Limb (tissue), 2 donors: ENCODE measurements around the gene CKAP2.
"Not testable (repeated sequence)": the region's sequence is repeated elsewhere in the genome, so short reads cannot be mapped to it uniquely, and the experiment has no call there.

Source experiments
- DNase-seq, 2 donors: peaks; one replicate each; pipeline ENCODE4 v3.0.0-alpha.2; 2016; ENCODE audit errors: extremely low spot score in 2 of 2

The CKAP2 gene

GRCh38 chr13:52451135-52451804, 4.0 kb upstream of the CKAP2 start:
- no peak for DNase-seq

DNA sequence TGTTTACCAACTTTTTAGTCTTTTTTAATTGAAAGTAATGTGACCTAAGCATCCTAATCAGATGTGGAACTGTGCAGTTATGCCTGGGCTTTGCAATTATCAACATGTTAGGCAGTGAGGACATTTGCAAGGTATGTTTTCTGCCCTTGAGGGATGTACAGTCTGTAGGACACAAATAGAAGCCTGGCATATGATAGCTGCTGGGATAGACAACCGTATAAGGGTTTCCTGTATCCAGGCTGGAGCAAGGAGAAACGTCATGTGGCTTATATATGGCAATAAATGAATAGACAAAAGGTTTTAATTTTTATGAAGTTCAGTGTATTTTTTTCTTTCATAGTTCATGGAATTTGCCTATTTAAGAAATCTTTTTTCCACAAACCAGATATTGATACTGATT, 2.8 kb upstream of the CKAP2 start:
- no peak for DNase-seq

DNA sequence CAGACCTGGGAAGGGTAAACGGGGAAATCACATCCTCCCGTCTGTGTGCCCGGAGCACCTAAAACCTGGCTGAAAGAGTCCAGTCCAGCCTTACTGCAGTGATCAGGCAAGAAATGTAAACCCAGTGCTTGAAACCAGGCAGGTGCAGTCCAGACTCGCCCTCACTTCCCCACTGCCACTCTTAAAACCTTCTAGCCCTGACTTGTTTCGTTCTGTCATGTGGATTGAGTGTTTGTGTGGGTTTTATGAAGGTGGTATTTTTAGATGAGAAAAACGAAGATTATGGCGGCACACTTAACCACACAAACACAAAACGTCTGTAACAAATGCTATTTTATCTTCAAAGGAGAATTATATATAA, 839 bp upstream of the CKAP2 start:
- peak in 1 of 2 donors; percentile 36 for DNase-seq

GRCh38 chr13:52455677-52456041, 381 bp downstream of the CKAP2 start:
- DNase-seq = peak; percentile 84 to 90

- DNase-seq = no peak
These were observed 4.4 kb downstream of the CKAP2 start for GRCh38 chr13:52459668-52460067.

DNA sequence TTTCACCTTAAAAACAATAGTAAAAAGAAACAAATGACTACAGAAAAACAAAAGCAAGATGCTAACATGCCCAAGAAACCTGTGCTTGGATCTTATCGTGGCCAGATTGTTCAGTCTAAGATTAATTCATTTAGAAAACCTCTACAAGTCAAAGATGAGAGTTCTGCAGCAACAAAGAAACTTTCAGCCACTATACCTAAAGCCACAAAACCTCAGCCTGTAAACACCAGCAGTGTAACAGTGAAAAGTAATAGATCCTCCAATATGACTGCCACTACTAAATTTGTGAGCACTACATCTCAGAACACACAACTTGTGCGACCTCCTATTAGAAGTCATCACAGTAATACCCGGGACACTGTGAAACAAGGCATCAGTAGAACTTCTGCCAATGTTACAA, 6.0 kb downstream of the CKAP2 start:
- no peak for DNase-seq

DNA sequence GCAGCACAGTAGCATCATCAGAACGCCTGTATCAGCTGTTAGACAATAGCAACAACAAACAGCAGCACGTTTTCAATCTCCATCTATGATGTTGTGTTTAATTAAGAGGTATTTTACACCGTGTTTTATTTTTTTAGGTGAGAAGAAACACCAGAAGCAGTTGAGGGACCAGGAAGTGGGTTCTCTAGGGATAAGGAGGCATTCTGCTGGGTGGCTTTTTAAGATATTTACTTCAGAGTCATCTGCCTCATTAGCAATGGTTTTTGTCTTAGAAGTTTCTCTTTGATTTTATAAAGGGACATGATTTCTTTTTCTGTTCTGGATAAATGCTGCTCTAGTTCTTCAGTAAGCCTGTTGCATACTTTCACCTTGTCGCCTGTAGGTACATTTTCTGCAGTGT, 8.2 kb downstream of the CKAP2 start:
- DNase-seq = no peak

DNA sequence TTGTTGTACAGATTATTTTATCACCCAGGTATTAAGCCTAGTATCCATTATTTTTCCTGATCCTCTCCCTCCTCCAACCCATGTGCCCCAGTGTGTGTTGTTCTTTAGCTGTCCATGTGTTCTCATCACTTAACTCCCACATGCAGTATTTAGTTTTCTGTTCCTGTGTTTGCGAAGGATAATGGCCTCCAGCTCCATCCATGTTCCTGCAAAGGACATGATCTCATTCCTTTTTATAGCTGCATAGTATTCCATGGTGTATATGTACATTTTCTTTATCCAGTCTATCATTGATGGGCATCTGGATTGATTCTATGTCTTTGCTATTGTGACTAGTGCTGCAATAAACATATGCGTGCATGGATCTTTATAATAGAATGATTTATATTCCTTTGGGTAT, 13.2 kb downstream of the CKAP2 start:
- DNase-seq = not testable (repeated sequence)

GRCh38 chr13:52480677-52481428, 25.6 kb downstream of the CKAP2 start:
- DNase-seq = not testable (repeated sequence)

GRCh38 chr13:52487078-52487477, 31.8 kb downstream of the CKAP2 start:
- DNase-seq = not testable (repeated sequence)

GRCh38 chr13:52488763-52489162, 33.5 kb downstream of the CKAP2 start:
- DNase-seq = not testable (repeated sequence)

DNA sequence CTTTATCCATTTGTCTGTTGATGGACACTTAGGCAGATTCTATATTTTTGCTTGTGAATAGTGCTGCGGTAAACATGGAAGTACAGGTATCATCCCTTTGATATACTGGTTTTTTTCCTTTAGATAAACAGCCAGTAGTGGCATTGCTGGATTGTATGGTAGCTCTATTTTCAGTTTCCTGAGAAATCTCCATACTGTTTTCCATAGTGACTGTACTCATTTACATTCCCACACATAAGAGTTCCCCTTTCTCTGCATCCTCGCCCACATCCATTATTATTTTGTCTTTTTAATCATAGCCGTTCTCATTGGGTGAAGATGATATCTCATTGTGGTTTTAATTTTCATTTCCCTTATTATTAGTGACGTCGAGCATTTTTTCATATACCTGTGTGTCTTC, 35.7 kb downstream of the CKAP2 start:
- DNase-seq = not testable (repeated sequence)

GRCh38 chr13:52494241-52494640, 39.0 kb downstream of the CKAP2 start:
- DNase-seq = not testable (repeated sequence)

DNA sequence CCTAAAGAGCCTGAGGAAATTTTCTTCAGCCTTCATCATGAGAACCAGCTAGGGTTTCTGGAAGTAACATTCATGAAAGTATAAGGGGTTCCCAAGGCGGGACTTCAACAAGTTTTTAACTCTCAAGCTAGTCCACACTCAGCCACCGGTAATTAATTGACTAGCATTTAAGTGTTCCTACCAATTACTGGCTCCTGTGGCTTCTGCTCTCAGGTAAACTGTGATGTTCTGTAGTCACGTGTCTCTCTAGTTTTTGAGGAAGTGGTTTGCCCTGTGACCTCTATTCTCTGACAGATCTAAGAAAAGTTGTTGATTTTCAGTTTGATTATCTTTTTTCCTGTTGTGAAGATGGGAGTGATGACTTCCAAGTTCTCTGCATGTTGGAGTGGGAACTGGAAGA, 42.7 kb downstream of the CKAP2 start:
- not testable (repeated sequence) for DNase-seq

DNA sequence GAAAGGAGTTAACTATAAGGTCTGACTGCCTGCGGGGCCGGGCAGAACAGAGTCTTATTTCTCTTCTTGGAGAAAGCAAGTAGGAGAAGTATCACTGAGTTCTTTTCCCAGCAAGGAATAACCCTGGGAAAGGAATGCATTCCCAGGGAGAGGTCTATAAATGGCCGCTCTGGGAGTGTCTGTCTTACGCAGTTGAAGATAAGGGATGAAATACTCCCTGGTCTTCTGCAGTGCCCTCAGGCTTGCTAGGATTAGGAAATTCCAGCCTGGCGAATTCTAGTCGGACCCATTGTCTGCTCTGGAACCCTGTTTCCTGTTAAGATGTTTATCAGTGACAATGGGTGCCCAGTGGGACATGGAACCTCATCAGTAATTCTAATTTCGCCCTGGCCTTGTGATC, 47.0 kb downstream of the CKAP2 start:
- not testable (repeated sequence) for DNase-seq

DNA sequence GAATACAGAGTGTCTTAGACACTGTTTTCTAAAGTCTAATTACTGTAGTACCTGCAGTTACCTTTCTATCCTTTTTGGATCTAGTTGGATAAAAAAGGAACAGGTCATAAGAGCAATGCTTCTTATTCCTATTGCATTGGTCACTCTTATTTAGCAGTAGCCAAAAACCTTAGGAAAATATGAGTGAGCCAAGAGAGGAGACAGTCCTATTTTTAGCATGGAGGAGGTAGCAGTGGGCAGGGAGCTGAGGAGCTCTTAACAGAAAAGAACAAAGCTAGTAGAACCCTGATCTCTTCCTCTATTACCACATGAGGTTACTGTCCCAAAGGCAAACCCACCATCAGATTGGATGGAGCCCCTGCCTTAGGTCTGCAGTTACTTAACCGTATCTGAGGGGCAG, 50.6 kb downstream of the CKAP2 start:
- not testable (repeated sequence) for DNase-seq

DNA sequence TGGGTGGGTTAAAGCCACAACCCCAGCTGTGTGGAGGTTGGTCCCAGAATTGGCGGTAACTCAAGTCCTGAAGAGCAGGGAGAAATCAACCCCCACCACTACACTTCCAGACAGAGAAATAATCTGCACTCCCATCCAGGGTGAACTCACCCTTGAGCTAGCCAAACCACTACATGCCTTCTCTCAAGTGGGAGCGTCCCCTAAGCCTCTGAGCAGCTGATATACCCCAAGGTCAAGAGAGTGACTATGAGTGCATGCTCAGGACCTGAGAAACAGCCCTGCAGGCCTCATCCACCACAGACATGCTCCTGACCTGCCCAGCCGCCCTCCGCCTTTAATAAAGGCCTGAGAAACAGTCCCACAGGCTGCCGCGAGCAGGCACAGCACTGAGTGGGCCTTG, 54.3 kb downstream of the CKAP2 start:
- not testable (repeated sequence) for DNase-seq

DNA sequence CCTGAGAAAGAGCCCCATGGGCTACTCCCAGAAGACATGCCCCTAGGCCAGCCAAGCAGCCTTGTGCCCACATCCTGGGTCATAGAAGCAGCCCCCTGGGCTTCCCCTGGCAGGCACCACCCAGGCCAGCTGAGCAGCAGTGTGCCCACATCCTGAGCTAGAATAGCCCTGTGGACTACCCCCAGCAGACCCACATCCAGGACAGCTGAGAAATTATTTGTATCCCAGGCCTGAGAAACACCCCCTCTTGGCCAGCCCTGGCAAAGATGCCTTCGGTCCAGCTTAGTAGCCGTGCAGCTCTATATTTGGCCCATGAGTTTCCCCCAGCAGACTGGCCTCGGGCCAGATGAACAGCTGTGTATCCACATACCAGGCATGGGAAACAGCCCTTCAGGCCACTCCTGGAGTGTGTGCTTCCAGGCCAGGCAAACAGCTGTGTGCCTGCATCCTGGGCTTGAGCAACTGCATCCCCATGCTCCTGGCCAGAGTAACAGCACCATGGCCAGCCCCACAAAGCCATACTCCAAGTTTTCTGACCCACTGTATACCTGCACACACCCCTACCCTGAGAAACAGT, 55.0 kb downstream of the CKAP2 start:
- DNase-seq = not testable (repeated sequence)

- DNase-seq = not testable (repeated sequence)
These were observed 56.3 kb downstream of the CKAP2 start for GRCh38 chr13:52511598-52511997.

- not testable (repeated sequence) for DNase-seq
These were observed 58.8 kb downstream of the CKAP2 start for GRCh38 chr13:52513957-52514596.

GRCh38 chr13:52523323-52523722, 68.0 kb downstream of the CKAP2 start:
- not testable (repeated sequence) for DNase-seq
